ENCODE results near the gene OXCT2. TPM values are rescaled to one million over a fixed set of nuclear protein-coding genes. Genes with fewer than 3 reads are reported as not detected.
"Not testable (repeated sequence)": the region's sequence is repeated elsewhere in the genome, so short reads cannot be mapped to it uniquely, and the experiment has no call there.

Gene OXCT2
- total RNA-seq, 2 experiments from 2014 or later, result not detected

- H3K4me3 Mint-ChIP-seq; H3K9me3 Mint-ChIP-seq; H3K36me3 Mint-ChIP-seq (ENCODE audit: low read depth); H3K4me1 Mint-ChIP-seq; CTCF ChIA-PET; POLR2A ChIA-PET; DNase-seq; H3K27me3 Mint-ChIP-seq; H3K27ac Mint-ChIP-seq: not testable (repeated sequence)
Observed at GRCh38 chr1:39766466-39766865, 4.7 kb downstream of the OXCT2 start.

GRCh38 chr1:39764512-39764911, 6.6 kb downstream of the OXCT2 start:
- H3K4me3 Mint-ChIP-seq; H3K27me3 Mint-ChIP-seq; H3K9me3 Mint-ChIP-seq; H3K36me3 Mint-ChIP-seq (ENCODE audit: low read depth); POLR2A ChIA-PET; CTCF ChIA-PET; DNase-seq; H3K27ac Mint-ChIP-seq; H3K4me1 Mint-ChIP-seq: not testable (repeated sequence)

- H3K27me3 Mint-ChIP-seq; CTCF ChIA-PET; H3K9me3 Mint-ChIP-seq; H3K36me3 Mint-ChIP-seq (ENCODE audit: low read depth); H3K4me3 Mint-ChIP-seq; H3K4me1 Mint-ChIP-seq; DNase-seq; H3K27ac Mint-ChIP-seq: not testable (repeated sequence)
- POLR2A ChIA-PET, result interaction anchor here (0.7 kb wide), 1 partner anchor 38 kb away, joined by 5 read pairs; no protein-coding TSS in a partner anchor
Observed at GRCh38 chr1:39763619-39764374, 7.4 kb downstream of the OXCT2 start.

GRCh38 chr1:39762550-39763540, 8.3 kb downstream of the OXCT2 start:
- no peaks in the 10 kb centered on the region for H3K4me1 Mint-ChIP-seq
- no peak overlapping the region for H3K27ac Mint-ChIP-seq
- peaks cover 8% of the 10 kb centered on the region for H3K36me3 Mint-ChIP-seq (ENCODE audit: low read depth)
- POLR2A ChIA-PET, result interaction anchor here (0.7 kb wide), 1 partner anchor 37 kb away, joined by 5 read pairs; no protein-coding TSS in a partner anchor
- DNase-seq, result no peak
- H3K4me3 Mint-ChIP-seq, result no peak overlapping the region
- no peaks in the 10 kb centered on the region for H3K9me3 Mint-ChIP-seq
- H3K27me3 Mint-ChIP-seq, result no peaks in the 10 kb centered on the region
- CTCF ChIA-PET, result no interaction called here

- Mint-ChIP-seq H3K4me3 (no peak overlapping the region), H3K27me3 (no peaks in the 10 kb centered on the region), H3K9me3 (no peaks in the 10 kb centered on the region), H3K4me1 (no peaks in the 10 kb centered on the region), H3K27ac (no peak overlapping the region), H3K36me3 (ENCODE audit: low read depth) (peaks cover 17% of the 10 kb centered on the region)
- POLR2A ChIA-PET, result no interaction called here
- CTCF ChIA-PET, result no interaction called here
- no peak for DNase-seq
Observed at GRCh38 chr1:39761557-39762260, 9.4 kb downstream of the OXCT2 start.

GRCh38 chr1:39761016-39761415, 10.1 kb downstream of the OXCT2 start:
- ChIA-PET POLR2A (no interaction called here), CTCF (no interaction called here)
- Mint-ChIP-seq H3K4me1 (no peaks in the 10 kb centered on the region), H3K36me3 (ENCODE audit: low read depth) (peaks cover 20% of the 10 kb centered on the region), H3K27me3 (no peaks in the 10 kb centered on the region), H3K27ac (no peak overlapping the region), H3K9me3 (no peaks in the 10 kb centered on the region), H3K4me3 (no peak overlapping the region)
- no peak for DNase-seq

- H3K4me1 Mint-ChIP-seq, result no peaks in the 10 kb centered on the region
Observed at GRCh38 chr1:39760074-39761008, 10.8 kb downstream of the OXCT2 start.

GRCh38 chr1:39759436-39759726, 11.8 kb downstream of the OXCT2 start:
- Mint-ChIP-seq H3K9me3 (no peaks in the 10 kb centered on the region), H3K27me3 (no peaks in the 10 kb centered on the region), H3K4me3 (no peak overlapping the region), H3K4me1 (no peaks in the 10 kb centered on the region), H3K36me3 (ENCODE audit: low read depth) (peaks cover 20% of the 10 kb centered on the region), H3K27ac (no peak overlapping the region)
- CTCF ChIA-PET, result no interaction called here
- DNase-seq, result no peak
- POLR2A ChIA-PET, result no interaction called here

More at GRCh38 chr1:39760074-39761008, 10.8 kb downstream of the OXCT2 start:
- DNase-seq, result no peak
- Mint-ChIP-seq H3K36me3 (ENCODE audit: low read depth) (peaks cover 20% of the 10 kb centered on the region), H3K9me3 (no peaks in the 10 kb centered on the region), H3K27ac (no peak overlapping the region), H3K4me3 (no peak overlapping the region), H3K27me3 (no peaks in the 10 kb centered on the region)
- ChIA-PET CTCF (no interaction called here), POLR2A (no interaction called here)

GRCh38 chr1:39758556-39759435, 12.4 kb downstream of the OXCT2 start:
- peaks cover 23% of the 10 kb centered on the region for H3K36me3 Mint-ChIP-seq (ENCODE audit: low read depth)
- DNase-seq, result no peak
- no peaks in the 10 kb centered on the region for H3K4me1 Mint-ChIP-seq
- ChIA-PET POLR2A (no interaction called here), CTCF (no interaction called here)
- no peak overlapping the region for H3K4me3 Mint-ChIP-seq
- no peak overlapping the region for H3K27ac Mint-ChIP-seq
- no peaks in the 10 kb centered on the region for H3K27me3 Mint-ChIP-seq
- no peaks in the 10 kb centered on the region for H3K9me3 Mint-ChIP-seq

GRCh38 chr1:39757501-39757900, 13.6 kb downstream of the OXCT2 start:
- Mint-ChIP-seq H3K36me3 (ENCODE audit: low read depth) (peaks cover 26% of the 10 kb centered on the region), H3K27me3 (no peaks in the 10 kb centered on the region), H3K27ac (no peak overlapping the region), H3K9me3 (no peaks in the 10 kb centered on the region), H3K4me3 (no peak overlapping the region), H3K4me1 (no peaks in the 10 kb centered on the region)
- ChIA-PET CTCF (no interaction called here), POLR2A (no interaction called here)
- no peak for DNase-seq

GRCh38 chr1:39755965-39756659, 15.0 kb downstream of the OXCT2 start:
- CTCF ChIA-PET, result interaction anchor here (1.4 kb wide), 1 partner anchor 18 kb away, joined by 3 read pairs; the partner anchor contains the start of gene PPIE

More at GRCh38 chr1:39755965-39756659, 15.0 kb downstream of the OXCT2 start:
- no peak for DNase-seq
- Mint-ChIP-seq H3K4me3 (no peak overlapping the region), H3K36me3 (ENCODE audit: low read depth) (peaks cover 32% of the 10 kb centered on the region), H3K27me3 (no peaks in the 10 kb centered on the region), H3K9me3 (no peaks in the 10 kb centered on the region), H3K27ac (no peak overlapping the region), H3K4me1 (no peaks in the 10 kb centered on the region)
- POLR2A ChIA-PET, result no interaction called here

Data from activated CD4-positive, alpha-beta T cell treated with anti-CD3 and anti-CD28 coated beads, Interleukin-2, amount 10 ng/mL, durations not matched to agents 7 days and 5 days (primary cell).